H9 (cell line): ENCODE results near the gene DUSP1. TPM values are rescaled to one million over a fixed set of nuclear protein-coding genes. Genes with fewer than 3 reads are reported as not detected.

Experiments used
- DNase-seq: peaks from one replicate; pipeline ENCODE4 v3.0.0-alpha.2; 2017
- H2AFZ ChIP-seq: one replicate; pipeline ENCODE4 v1.6.1; 2013; ENCODE audit warnings: mild to moderate bottlenecking, low read length, control low read depth, moderate library complexity
- H2AK5ac ChIP-seq: 2 replicates; pipeline ENCODE4 v1.6.1; 2013; ENCODE audit warnings: low read length, control low read depth, mixed read lengths; ENCODE audit not compliant: insufficient read length
- H2BK120ac ChIP-seq: one replicate; pipeline ENCODE4 v1.6.1; 2013; ENCODE audit warnings: low read depth, mild to moderate bottlenecking, low read length, control low read depth, inconsistent platforms; ENCODE audit not compliant: poor library complexity, severe bottlenecking
- H2BK12ac ChIP-seq: 2 replicates; pipeline ENCODE4 v1.6.1; 2013; ENCODE audit warnings: low read length, control low read depth, mixed read lengths, low read depth; ENCODE audit not compliant: insufficient read length
- H2BK15ac ChIP-seq: 2 replicates; pipeline ENCODE4 v1.6.1; 2013; ENCODE audit warnings: low read depth, low read length, control low read depth
- H2BK20ac ChIP-seq: one replicate; pipeline ENCODE4 v1.6.1; 2013; ENCODE audit warnings: low read depth, mild to moderate bottlenecking, low read length, control low read depth, inconsistent platforms; ENCODE audit not compliant: poor library complexity, severe bottlenecking
- H2BK5ac ChIP-seq: 2 replicates; pipeline ENCODE4 v1.6.1; 2013; ENCODE audit warnings: low read length, control low read depth, mixed read lengths; ENCODE audit not compliant: insufficient read length
- H3K14ac ChIP-seq: 2 replicates; pipeline ENCODE4 v1.6.1; 2013; ENCODE audit warnings: low read length, control low read depth; ENCODE audit not compliant: insufficient read depth
- H3K18ac ChIP-seq: 2 replicates; pipeline ENCODE4 v1.6.1; 2013; ENCODE audit warnings: low read depth, mild to moderate bottlenecking, mixed read lengths, low read length, control low read depth; ENCODE audit not compliant: insufficient read length
- H3K23ac ChIP-seq: 2 replicates; pipeline ENCODE4 v1.6.1; 2013; ENCODE audit warnings: low read length, control low read depth, mixed read lengths, low read depth; ENCODE audit not compliant: insufficient read length
- H3K23me2 ChIP-seq: 2 replicates; pipeline ENCODE4 v1.6.1; 2013; ENCODE audit warnings: low read depth, mild to moderate bottlenecking, mixed read lengths, low read length, control low read depth; ENCODE audit not compliant: insufficient read length, poor library complexity, severe bottlenecking
- H3K27ac ChIP-seq: 2 replicates; pipeline ENCODE4 v1.5.1; 2013; ENCODE audit warnings: low read length, control low read depth, mixed read lengths, low read depth; ENCODE audit not compliant: insufficient read length
- H3K27me3 ChIP-seq: 2 replicates; pipeline ENCODE4 v1.6.1; 2013; ENCODE audit warnings: low read length, control low read depth, inconsistent platforms; ENCODE audit not compliant: insufficient read depth
- H3K4ac ChIP-seq: 2 replicates; pipeline ENCODE4 v1.6.1; 2013; ENCODE audit warnings: low read depth, mild to moderate bottlenecking, control low read depth, inconsistent platforms, low read length, moderate library complexity
- H3K4me1 ChIP-seq: 2 replicates; pipeline ENCODE4 v1.6.1; 2013; ENCODE audit warnings: low read length, control low read depth, inconsistent platforms; ENCODE audit not compliant: insufficient read depth
- H3K4me2 ChIP-seq: 2 replicates; pipeline ENCODE4 v1.6.1; 2013; ENCODE audit warnings: low read length, control low read depth, mixed read lengths; ENCODE audit not compliant: insufficient read length, insufficient read depth
- H3K56ac ChIP-seq: 2 replicates; pipeline ENCODE4 v1.6.1; 2013; ENCODE audit warnings: low read depth, mild to moderate bottlenecking, mixed read lengths, low read length, control low read depth; ENCODE audit not compliant: insufficient read length
- H3K79me1 ChIP-seq: 2 replicates; pipeline ENCODE4 v1.6.1; 2013; ENCODE audit warnings: low read depth, mild to moderate bottlenecking, moderate library complexity, low read length, control low read depth, inconsistent platforms; ENCODE audit not compliant: insufficient read depth, poor library complexity, severe bottlenecking
- H3K79me2 ChIP-seq: 2 replicates; pipeline ENCODE4 v1.6.1; 2013; ENCODE audit warnings: low read length, control low read depth, inconsistent platforms; ENCODE audit not compliant: insufficient read depth
- H3K9ac ChIP-seq: 2 replicates; pipeline ENCODE4 v1.6.1; 2013; ENCODE audit warnings: low read length, control low read depth, mixed read lengths; ENCODE audit not compliant: insufficient read length; ENCODE audit errors: extremely low read depth
- H3K9me3 ChIP-seq: one replicate; pipeline ENCODE4 v1.6.1; 2013; ENCODE audit warnings: low read depth, low read length, inconsistent platforms; ENCODE audit not compliant: control insufficient read depth
- H3T11ph ChIP-seq: one replicate; pipeline ENCODE4 v1.6.1; 2013; ENCODE audit warnings: mild to moderate bottlenecking, low read length, control low read depth, inconsistent platforms
- H4K20me1 ChIP-seq: one replicate; pipeline ENCODE4 v1.6.1; 2013; ENCODE audit not compliant: control insufficient read depth, insufficient read length, insufficient read depth
- H4K5ac ChIP-seq: 2 replicates; pipeline ENCODE4 v1.6.1; 2013; ENCODE audit warnings: low read depth, mild to moderate bottlenecking, mixed read lengths, low read length, control low read depth; ENCODE audit not compliant: insufficient read length
- H4K8ac ChIP-seq: replicated peaks from 2 replicates; pipeline ENCODE4 v1.6.1; 2013; ENCODE audit warnings: low read length, control low read depth, mixed read lengths, low read depth; ENCODE audit not compliant: insufficient read length
- H4K91ac ChIP-seq: 2 replicates; pipeline ENCODE4 v1.6.1; 2013; ENCODE audit warnings: low read depth, mild to moderate bottlenecking, moderate library complexity, mixed read lengths, low read length, control low read depth; ENCODE audit not compliant: insufficient read length
- H3K27ac Mint-ChIP-seq, 3 experiments: 2 replicates in 2 of 3; 3 replicates in 1 of 3; pipeline ENCODE4 v1.8.0; 2020 to 2021; ENCODE audit warnings: mixed read lengths in 3 of 3, mild to moderate bottlenecking in 1 of 3, moderate library complexity in 1 of 3
- H3K27me3 Mint-ChIP-seq: 2 replicates; pipeline ENCODE4 v1.8.0; 2021; ENCODE audit warnings: low read depth, mild to moderate bottlenecking, moderate library complexity, mixed read lengths
- H3K36me3 Mint-ChIP-seq, 3 experiments: 2 replicates in 2 of 3; 3 replicates in 1 of 3; pipeline ENCODE4 v1.8.0; 2020 to 2021; ENCODE audit warnings: low read depth in 3 of 3, mixed read lengths in 3 of 3; ENCODE audit not compliant: insufficient read depth in 1 of 3
- H3K4me1 Mint-ChIP-seq, 2 experiments: 2 replicates each; pipeline ENCODE4 v1.8.0; 2020; ENCODE audit warnings: mixed read lengths in 2 of 2
- H3K4me3 Mint-ChIP-seq, 2 experiments: 2 replicates in 1 of 2; 3 replicates in 1 of 2; pipeline ENCODE4 v1.8.0; 2020 to 2021; ENCODE audit warnings: mild to moderate bottlenecking in 2 of 2, mixed read lengths in 2 of 2, moderate library complexity in 1 of 2
- H3K9me3 Mint-ChIP-seq, 2 experiments: 2 replicates in 1 of 2; 3 replicates in 1 of 2; pipeline ENCODE4 v1.8.0; 2020; ENCODE audit warnings: mild to moderate bottlenecking in 2 of 2, mixed read lengths in 2 of 2, moderate library complexity in 1 of 2
- WGBS: extraction: QIAGEN DNeasy Blood & Tissue Kit; methylation state at CpG from one replicate; pipeline ENCODE4 v1.1.7; 2013; ENCODE audit warnings: missing lambda C conversion rate, low lambda C conversion rate, mixed read lengths; ENCODE audit not compliant: insufficient read length; ENCODE audit errors: extremely low coverage; 5-methylcytosine and 5-hydroxymethylcytosine counted together
- total RNA-seq: library from RNA; stranded (reverse); gene quantifications from 2 replicates; pipeline ENCODE4 v1.2.1, GENCODE V29; 2021
- TF ChIP-seq, protein P1 (sequence below): fragments of 200-600 bp; sonication (generic); conservative IDR thresholded peaks from 3 replicates; pipeline ENCODE4 v1.8.0; 2021; ENCODE audit warnings: antibody characterized with exemption, mild to moderate bottlenecking

The DUSP1 gene
- total RNA-seq, 1 experiment from 2014 or later, result 10.9 TPM

DNA sequence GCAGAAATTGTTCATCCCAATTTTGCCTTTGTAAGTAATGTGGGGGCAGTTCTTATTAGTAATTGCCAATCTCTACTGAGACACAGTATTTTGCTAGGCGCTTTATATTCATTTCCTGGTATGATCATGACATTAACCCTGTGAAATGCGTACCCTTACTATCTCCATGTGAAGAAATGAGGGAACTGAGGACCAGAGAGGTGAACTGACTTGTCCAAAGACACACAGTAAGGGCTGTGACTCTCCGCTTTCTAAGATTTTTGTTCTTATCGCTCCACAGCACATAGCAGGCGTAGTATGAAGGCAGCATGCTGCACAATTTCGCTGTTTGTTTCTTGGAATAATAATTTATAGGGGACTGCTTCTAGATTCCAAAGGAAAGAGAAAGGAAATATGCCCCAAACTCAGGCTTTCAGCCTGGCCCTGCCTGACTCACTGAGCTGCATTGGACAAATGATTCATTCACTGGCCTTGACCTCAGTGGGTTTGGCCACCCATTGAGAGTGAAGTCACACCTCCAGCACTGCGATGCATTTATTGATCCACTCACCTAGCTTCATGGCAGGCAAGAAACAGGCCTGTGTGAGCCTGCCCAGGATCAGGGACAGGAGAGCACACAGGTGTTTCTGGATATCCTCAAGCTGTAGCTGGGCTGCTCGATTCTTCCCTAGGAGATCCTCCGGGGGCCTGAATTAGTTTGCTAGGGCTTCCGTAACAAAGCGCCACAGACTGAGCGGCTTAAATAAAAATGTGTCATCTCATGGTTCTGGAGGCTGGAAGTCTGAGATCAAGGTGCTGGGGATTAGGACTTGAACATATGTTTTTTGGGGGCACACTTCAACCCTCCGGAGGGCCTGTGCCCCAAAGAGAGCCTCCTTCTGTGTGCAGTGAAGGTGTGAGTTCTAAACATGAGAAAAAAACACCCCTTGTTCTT is 7.2 kb upstream of the DUSP1 start:
- no peak for DNase-seq
- TF ChIP-seq, protein P1, sequence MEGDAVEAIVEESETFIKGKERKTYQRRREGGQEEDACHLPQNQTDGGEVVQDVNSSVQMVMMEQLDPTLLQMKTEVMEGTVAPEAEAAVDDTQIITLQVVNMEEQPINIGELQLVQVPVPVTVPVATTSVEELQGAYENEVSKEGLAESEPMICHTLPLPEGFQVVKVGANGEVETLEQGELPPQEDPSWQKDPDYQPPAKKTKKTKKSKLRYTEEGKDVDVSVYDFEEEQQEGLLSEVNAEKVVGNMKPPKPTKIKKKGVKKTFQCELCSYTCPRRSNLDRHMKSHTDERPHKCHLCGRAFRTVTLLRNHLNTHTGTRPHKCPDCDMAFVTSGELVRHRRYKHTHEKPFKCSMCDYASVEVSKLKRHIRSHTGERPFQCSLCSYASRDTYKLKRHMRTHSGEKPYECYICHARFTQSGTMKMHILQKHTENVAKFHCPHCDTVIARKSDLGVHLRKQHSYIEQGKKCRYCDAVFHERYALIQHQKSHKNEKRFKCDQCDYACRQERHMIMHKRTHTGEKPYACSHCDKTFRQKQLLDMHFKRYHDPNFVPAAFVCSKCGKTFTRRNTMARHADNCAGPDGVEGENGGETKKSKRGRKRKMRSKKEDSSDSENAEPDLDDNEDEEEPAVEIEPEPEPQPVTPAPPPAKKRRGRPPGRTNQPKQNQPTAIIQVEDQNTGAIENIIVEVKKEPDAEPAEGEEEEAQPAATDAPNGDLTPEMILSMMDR, result no peak
- Histone ChIP-seq H3K79me1 (no peaks in the 10 kb centered on the region), H3T11ph (no peak overlapping the region), H3K18ac (no peak overlapping the region), H3K56ac (no peak overlapping the region), H3K27me3 (peaks cover 2% of the 10 kb centered on the region; the same call in 1 of the 2 replicates), H4K8ac (no peak overlapping the region), H3K27ac (no peak overlapping the region), H2BK5ac (no peak overlapping the region), H3K23ac (no peak overlapping the region), H3K79me2 (no peaks in the 10 kb centered on the region), H4K91ac (no peak overlapping the region), H3K4ac (no peak overlapping the region), H3K14ac (no peak overlapping the region), H3K23me2 (no peaks in the 10 kb centered on the region), H2AFZ (no peak overlapping the region), H2BK120ac (no peak overlapping the region), H2BK12ac (no peak overlapping the region), H2BK20ac (no peak overlapping the region), H3K9me3 (no peaks in the 10 kb centered on the region), H3K9ac (no peak overlapping the region), H4K20me1 (no peaks in the 10 kb centered on the region), H4K5ac (no peak overlapping the region), H3K4me1 (no peaks in the 10 kb centered on the region), H2AK5ac (no peak overlapping the region), H3K4me2 (no peak overlapping the region), H2BK15ac (no peak overlapping the region)
- H3K4me3 Mint-ChIP-seq, result no peak overlapping the region
- no CpG with 5 or more reads among the region's 13 CpGs for WGBS
- no peak overlapping the region for H3K27ac Mint-ChIP-seq
- H3K36me3 Mint-ChIP-seq, result no peaks in the 10 kb centered on the region
- H3K9me3 Mint-ChIP-seq, result no peaks in the 10 kb centered on the region; a peak in 1 of 5 replicates
- peaks cover 12 to 15% of the 10 kb centered on the region in 2 experiments for H3K4me1 Mint-ChIP-seq
- peaks cover 29% of the 10 kb centered on the region for H3K27me3 Mint-ChIP-seq
